Thymus (tissue), 11 donors: Measurements from ENCODE around the gene MAT2A. TPM values are rescaled to one million over a fixed set of nuclear protein-coding genes. Genes with fewer than 3 reads are reported as not detected.

Experiments
- DNase-seq, 9 donors: peaks; one replicate each; pipeline ENCODE4 v3.0.0-alpha.2; 2013; ENCODE audit warnings: low spot score in 9 of 9, low read depth in 6 of 9, missing footprints in 1 of 9
- H3K27ac ChIP-seq, 2 donors: one replicate each; pipeline ENCODE4 v1.5.1; 2013; ENCODE audit warnings: control low read depth in 1 of 2, low read depth in 1 of 2, low read length in 1 of 2, mild to moderate bottlenecking in 1 of 2, moderate library complexity in 1 of 2
- H3K27me3 ChIP-seq, 2 donors: one replicate each; pipeline ENCODE4 v1.5.1; 2013; ENCODE audit warnings: low read length in 1 of 2; ENCODE audit not compliant: control insufficient read depth in 2 of 2, insufficient read depth in 1 of 2
- H3K36me3 ChIP-seq, 2 donors: one replicate each; pipeline ENCODE4 v1.5.1; 2013; ENCODE audit warnings: low read length in 1 of 2, mild to moderate bottlenecking in 1 of 2, moderate library complexity in 1 of 2; ENCODE audit not compliant: control insufficient read depth in 2 of 2, insufficient read depth in 2 of 2
- H3K4me1 ChIP-seq, 2 donors: one replicate each; pipeline ENCODE4 v1.5.1; 2013; ENCODE audit warnings: low read length in 2 of 2; ENCODE audit not compliant: control insufficient read depth in 2 of 2, insufficient read depth in 2 of 2
- H3K4me3 ChIP-seq, 2 donors: one replicate each; pipeline ENCODE4 v1.5.1; 2013; ENCODE audit warnings: low read length in 2 of 2, control low read depth in 1 of 2, mild to moderate bottlenecking in 1 of 2
- H3K9me3 ChIP-seq, 2 donors: one replicate each; pipeline ENCODE4 v1.5.1; 2013; ENCODE audit warnings: low read length in 1 of 2, mild to moderate bottlenecking in 1 of 2; ENCODE audit not compliant: control insufficient read depth in 2 of 2, insufficient read depth in 1 of 2
- WGBS: extraction: QIAGEN DNeasy Blood & Tissue Kit; methylation state at CpG from one replicate; pipeline ENCODE4 v1.1.7; 2013; 5-methylcytosine and 5-hydroxymethylcytosine counted together
- polyA plus RNA-seq: library from polyadenylated mRNA; stranded (reverse); fragments of 200-250 nt; gene quantifications from one replicate; pipeline ENCODE4 v1.2.3, GENCODE V29; 2013
- total RNA-seq: library from RNA; stranded (reverse); fragments of 120-200 nt; gene quantifications from one replicate; pipeline ENCODE4 v1.2.4, GENCODE V29; 2013
- donor health status: healthy.

MAT2A gene
- total and polyA plus RNA-seq, 2 donors: 78.4 to 98.0 TPM

DNA sequence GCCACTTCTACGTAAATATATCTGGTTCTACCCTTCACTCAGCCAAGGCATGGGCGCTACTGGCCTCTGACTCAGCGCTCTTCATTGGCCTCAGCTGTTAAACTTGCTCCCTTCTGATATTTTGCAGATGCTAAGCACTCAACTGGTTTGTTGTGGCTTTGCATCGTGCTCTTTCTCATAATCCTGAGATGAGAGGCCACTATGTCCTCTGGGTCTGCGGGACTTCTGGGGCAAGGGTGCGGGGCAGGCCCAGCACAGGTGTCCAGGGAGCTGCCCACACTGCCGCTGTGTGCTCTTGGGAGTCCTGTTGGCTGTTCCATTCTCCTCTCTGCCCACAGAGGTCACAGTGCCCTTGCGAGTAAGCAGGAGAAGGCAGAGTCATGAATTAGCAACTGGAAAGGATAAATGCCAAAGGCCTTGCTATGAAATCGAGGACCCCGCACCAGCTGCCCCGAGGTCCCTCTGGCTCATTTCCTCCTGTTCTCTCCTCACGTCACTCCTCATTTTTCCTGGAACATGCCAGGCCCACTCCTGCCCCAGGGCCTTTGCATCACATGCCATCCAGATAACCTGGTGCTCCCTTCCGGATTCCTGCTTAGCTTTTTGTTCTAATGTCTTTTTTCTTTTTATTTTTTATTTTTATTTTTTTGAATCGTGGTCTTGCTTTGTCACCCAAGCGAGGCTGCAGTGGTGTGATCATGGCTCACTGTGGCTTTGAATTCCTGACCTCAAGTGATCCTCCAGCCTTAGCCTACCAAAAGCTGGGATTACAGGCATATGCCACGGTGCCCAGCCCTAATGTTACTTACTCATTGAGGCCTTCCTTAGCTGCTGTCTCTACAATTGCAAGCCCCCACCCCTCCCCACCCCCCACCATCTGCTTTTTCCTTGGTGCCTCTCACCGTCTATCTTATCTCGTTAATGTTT lies 34.9 kb upstream of the MAT2A start:
- H3K4me1 ChIP-seq: peaks cover 0 to 4% of the 10 kb centered on the region in 2 donors
- no peaks in the 10 kb centered on the region for H3K9me3 ChIP-seq
- no peaks in the 10 kb centered on the region for H3K27me3 ChIP-seq
- no peaks in the 10 kb centered on the region for H3K36me3 ChIP-seq
- H3K4me3 ChIP-seq: no peak overlapping the region
- no peak for DNase-seq
- H3K27ac ChIP-seq: no peak overlapping the region
- WGBS: 91% methylated on average over 18 of the region's 18 CpGs

DNA sequence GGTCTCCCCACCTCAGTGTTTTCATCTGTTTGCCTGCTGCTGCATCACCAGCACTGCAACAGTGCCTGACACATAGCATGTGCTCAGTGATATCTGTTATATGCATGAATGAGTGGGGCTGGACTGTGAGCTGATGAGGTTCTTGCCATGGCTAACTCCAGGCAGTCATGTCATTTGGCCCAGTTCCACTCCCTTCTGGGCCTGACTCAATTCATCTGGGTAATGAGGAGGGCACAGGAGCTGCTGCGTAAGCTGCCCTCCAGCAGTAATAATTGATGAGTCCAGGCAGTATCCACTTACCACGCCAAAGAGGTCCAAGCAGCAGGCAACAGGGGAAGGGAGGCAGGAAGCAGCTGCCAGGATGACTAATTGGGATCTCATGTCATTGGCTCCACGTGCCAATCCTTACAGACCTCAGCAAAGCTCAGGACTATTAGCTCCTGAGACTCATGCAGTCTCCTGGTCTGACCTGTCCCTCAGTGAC lies 34.1 kb upstream of the MAT2A start:
- Histone ChIP-seq H3K27me3 (no peaks in the 10 kb centered on the region), H3K27ac (no peak overlapping the region), H3K9me3 (no peaks in the 10 kb centered on the region), H3K36me3 (no peaks in the 10 kb centered on the region), H3K4me1 (peaks cover 0 to 4% of the 10 kb centered on the region in 2 donors), H3K4me3 (no peak overlapping the region)
- 84% methylated on average over 3 of the region's 3 CpGs for WGBS
- DNase-seq: no peak

DNA sequence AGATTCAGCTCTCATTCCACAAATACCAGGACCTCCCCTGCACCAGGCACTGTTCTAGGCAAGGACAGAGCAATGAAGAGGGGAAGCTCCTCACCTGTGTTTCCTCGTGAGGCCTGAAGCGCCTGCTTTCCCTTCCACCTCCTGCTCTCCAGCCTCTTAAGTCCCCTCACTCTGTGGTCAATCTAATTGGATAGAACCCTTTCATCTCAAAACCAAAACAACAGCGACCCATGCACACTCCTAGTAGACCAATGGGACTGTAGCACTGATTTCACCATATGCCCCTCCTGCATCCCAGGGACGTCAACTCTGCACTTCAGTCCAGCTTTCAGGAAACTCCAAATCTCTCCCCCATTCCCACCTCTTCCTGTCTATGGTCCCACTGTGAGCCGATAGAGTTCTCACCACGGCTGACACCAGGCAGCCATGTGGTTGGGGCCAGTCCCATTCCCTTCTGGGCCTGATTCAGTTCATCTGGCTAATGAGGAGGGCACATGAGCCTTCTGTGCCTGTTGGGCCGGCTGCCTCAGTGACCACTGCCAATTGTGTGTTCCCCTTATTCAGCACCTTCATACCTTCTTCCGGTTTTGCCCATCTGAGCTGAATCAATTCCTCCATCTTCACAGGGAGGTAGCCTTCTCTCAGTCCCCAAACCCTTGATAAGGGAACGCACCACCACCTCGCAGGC lies 33.3 kb upstream of the MAT2A start:
- DNase-seq: no peak
- Histone ChIP-seq H3K4me1 (peaks cover 0 to 4% of the 10 kb centered on the region in 2 donors), H3K36me3 (no peaks in the 10 kb centered on the region), H3K4me3 (no peak overlapping the region), H3K9me3 (no peaks in the 10 kb centered on the region), H3K27ac (no peak overlapping the region), H3K27me3 (no peaks in the 10 kb centered on the region)
- 96% methylated on average over 10 of the region's 10 CpGs for WGBS

GRCh38 chr2:85506768-85507181 lies 32.2 kb upstream of the MAT2A start:
- H3K4me3 ChIP-seq: no peak overlapping the region

DNA sequence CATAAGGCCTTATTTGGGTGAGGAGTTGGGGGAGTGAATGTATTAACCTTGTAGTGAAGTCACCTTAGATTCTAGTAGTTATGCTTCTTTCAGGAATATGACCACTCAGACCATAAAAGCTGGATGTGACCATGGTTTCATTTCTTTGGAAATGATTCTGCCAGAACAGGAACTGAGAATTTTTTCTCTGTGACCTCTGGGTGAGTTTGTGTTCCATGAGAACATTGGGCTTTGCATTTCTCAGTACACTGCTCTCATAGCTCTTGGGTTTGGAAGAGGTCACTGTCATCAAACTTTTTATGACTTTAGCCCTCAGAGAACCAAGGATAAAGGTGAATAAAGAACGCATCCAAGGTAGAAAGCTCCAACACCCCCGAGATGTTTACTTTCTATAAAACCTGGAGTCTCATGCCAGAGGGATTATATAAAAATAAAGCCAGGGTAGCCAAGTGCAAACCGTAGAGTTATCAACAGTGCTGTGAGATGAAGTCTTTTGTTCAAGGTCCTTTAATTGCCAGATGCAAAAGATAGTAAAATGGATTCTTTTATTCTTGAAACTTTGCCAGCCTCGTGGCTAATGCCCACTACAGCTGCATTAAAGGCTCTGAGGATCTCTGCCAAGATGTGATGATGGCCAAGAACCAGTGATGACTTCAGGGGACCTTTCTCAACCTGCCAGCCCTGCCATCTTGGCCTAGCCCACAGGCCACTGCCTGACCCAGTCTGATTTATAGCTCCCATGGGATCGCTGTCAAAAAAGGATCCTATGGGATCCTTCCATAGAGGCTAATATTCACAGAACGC lies 27.8 kb upstream of the MAT2A start:
- H3K9me3 ChIP-seq: no peaks in the 10 kb centered on the region
- no peaks in the 10 kb centered on the region for H3K36me3 ChIP-seq
- no peak overlapping the region for H3K4me3 ChIP-seq
- H3K27me3 ChIP-seq: no peaks in the 10 kb centered on the region
- H3K4me1 ChIP-seq: no peaks in the 10 kb centered on the region
- no peak for DNase-seq
- H3K27ac ChIP-seq: no peak overlapping the region
- 92% methylated on average over 6 of the region's 6 CpGs for WGBS

More at GRCh38 chr2:85506768-85507181, 32.2 kb upstream of the MAT2A start:
- 96% methylated on average over 7 of the region's 7 CpGs for WGBS
- H3K36me3 ChIP-seq: no peaks in the 10 kb centered on the region
- no peaks in the 10 kb centered on the region for H3K9me3 ChIP-seq
- H3K27ac ChIP-seq: no peak overlapping the region
- DNase-seq: no peak
- H3K27me3 ChIP-seq: no peaks in the 10 kb centered on the region
- H3K4me1 ChIP-seq: peaks cover 0 to 4% of the 10 kb centered on the region in 2 donors

- DNase-seq: no peak
- Histone ChIP-seq H3K9me3 (no peaks in the 10 kb centered on the region), H3K36me3 (no peaks in the 10 kb centered on the region), H3K27me3 (no peaks in the 10 kb centered on the region), H3K4me1 (no peaks in the 10 kb centered on the region), H3K4me3 (no peak overlapping the region), H3K27ac (no peak overlapping the region)
- 99% methylated on average over 6 of the region's 6 CpGs for WGBS
Measured at GRCh38 chr2:85514323-85514722, 24.6 kb upstream of the MAT2A start.

- H3K27ac ChIP-seq: no peak overlapping the region
- no peaks in the 10 kb centered on the region for H3K27me3 ChIP-seq
- no peaks in the 10 kb centered on the region for H3K9me3 ChIP-seq
- no peak for DNase-seq
- 67% methylated on average over 8 of the region's 8 CpGs for WGBS
- no peak overlapping the region for H3K4me3 ChIP-seq
- no peaks in the 10 kb centered on the region for H3K36me3 ChIP-seq
- no peaks in the 10 kb centered on the region for H3K4me1 ChIP-seq
Measured at GRCh38 chr2:85516653-85517389, 22.1 kb upstream of the MAT2A start.

DNA sequence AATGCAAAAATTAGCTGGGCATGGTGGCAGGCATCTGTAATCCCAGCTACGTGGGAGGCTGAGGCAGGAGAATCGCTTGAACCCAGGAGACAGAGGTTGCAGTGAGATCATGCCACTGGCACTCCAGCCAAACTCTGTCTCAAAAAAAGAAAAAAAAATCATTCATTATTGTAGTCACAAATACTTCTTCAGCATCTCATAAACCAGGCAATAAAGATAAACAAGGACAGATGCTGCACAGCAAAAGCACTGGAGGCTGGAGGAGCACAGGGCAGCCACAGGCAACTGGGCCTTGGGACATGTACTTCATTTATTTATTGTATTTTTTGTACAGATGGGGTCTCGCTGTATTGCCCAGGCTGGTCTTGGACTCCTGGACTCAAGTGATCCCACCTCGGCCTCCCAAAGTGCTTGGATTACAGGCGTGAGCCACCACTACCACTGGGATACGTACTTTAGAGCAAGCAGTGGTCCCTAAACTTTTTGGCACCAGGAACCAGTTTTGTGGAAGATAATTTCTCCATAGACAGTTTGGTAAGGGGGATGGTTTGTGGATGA lies 16.8 kb upstream of the MAT2A start:
- 98% methylated on average over 6 of the region's 6 CpGs for WGBS
- DNase-seq: no peak
- Histone ChIP-seq H3K36me3 (no peaks in the 10 kb centered on the region), H3K4me1 (peaks cover 0 to 18% of the 10 kb centered on the region in 2 donors), H3K27me3 (no peaks in the 10 kb centered on the region), H3K27ac (no peak overlapping the region), H3K4me3 (no peak overlapping the region), H3K9me3 (no peaks in the 10 kb centered on the region)
